SU-DHL-6 (cell line): ENCODE results near the gene MRPL34.

Source experiments
- H2AFZ ChIP-seq: fragments of 200-600 bp; sonication (generic); 2 replicates; pipeline ENCODE4 v1.6.1; 2014; ENCODE audit warnings: low read depth, mild to moderate bottlenecking, moderate library complexity, mixed read lengths, antibody characterized with exemption, low read length; ENCODE audit not compliant: severe bottlenecking
- H3F3A ChIP-seq: fragments of 200-600 bp; shearing (Covaris generic); 2 replicates; pipeline ENCODE4 v1.6.0; 2016; ENCODE audit warnings: antibody characterized with exemption, mild to moderate bottlenecking; ENCODE audit not compliant: insufficient read depth
- H3K27ac ChIP-seq: fragments of 200-600 bp; sonication (generic); 2 replicates; pipeline ENCODE4 v1.5.1; 2016; ENCODE audit warnings: low read depth, mild to moderate bottlenecking, low read length, moderate library complexity, mixed read lengths
- H3K27me3 ChIP-seq: fragments of 200-600 bp; sonication (generic), shearing (Covaris generic); 2 replicates; pipeline ENCODE4 v1.6.0; 2014; ENCODE audit warnings: mild to moderate bottlenecking, low read length
- H3K36me3 ChIP-seq: fragments of 200-600 bp; sonication (generic); 2 replicates; pipeline ENCODE4 v1.6.1; 2014; ENCODE audit warnings: mild to moderate bottlenecking, low read length, mixed read lengths
- H3K4me2 ChIP-seq: fragments of 300-600, 200-600 bp; shearing (Covaris generic), sonication (generic); 2 replicates; pipeline ENCODE4 v1.6.0; 2014; ENCODE audit warnings: low read length, low read depth, mild to moderate bottlenecking; ENCODE audit not compliant: poor library complexity, severe bottlenecking
- H3K4me3 ChIP-seq: fragments of 200-600 bp; sonication (generic); 2 replicates; pipeline ENCODE4 v1.5.1; 2014; ENCODE audit warnings: antibody characterized with exemption, low read length, mild to moderate bottlenecking, mixed read lengths; ENCODE audit not compliant: insufficient read depth, poor library complexity, severe bottlenecking
- H3K79me2 ChIP-seq: fragments of 200-600 bp; sonication (generic); 2 replicates; pipeline ENCODE4 v1.6.1; 2014; ENCODE audit warnings: mild to moderate bottlenecking, low read length, moderate library complexity; ENCODE audit not compliant: insufficient read depth
- H3K9ac ChIP-seq: fragments of 200-600 bp; sonication (generic); 2 replicates; pipeline ENCODE4 v1.7.0; 2014; ENCODE audit warnings: mild to moderate bottlenecking, low read length
- H3K9me2 ChIP-seq: fragments of 200-600 bp; sonication (generic); replicated peaks from 2 replicates; pipeline ENCODE4 v1.6.1; 2014; ENCODE audit warnings: low read length; ENCODE audit not compliant: insufficient read depth
- H3K9me3 ChIP-seq: fragments of 200-600 bp; sonication (generic); 2 replicates; pipeline ENCODE4 v1.6.1; 2014; ENCODE audit warnings: low read length, mixed read lengths; ENCODE audit not compliant: insufficient read depth
- H4K20me1 ChIP-seq: fragments of 200-600 bp; sonication (generic); 2 replicates; pipeline ENCODE4 v1.6.1; 2014; ENCODE audit warnings: low read depth, mild to moderate bottlenecking, antibody characterized with exemption, low read length, moderate library complexity, mixed read lengths
- EZH2phosphoT487 ChIP-seq: fragments of 200-600 bp; sonication (generic), shearing (Covaris generic); conservative IDR thresholded peaks from 2 replicates; pipeline ENCODE4 v1.6.1; 2018; ENCODE audit warnings: mild to moderate bottlenecking, antibody characterized with exemption, low read length, moderate library complexity, mixed read lengths
- TF ChIP-seq, protein P1 (sequence below): fragments of 200-600 bp; sonication (generic); IDR thresholded peaks from one replicate; pipeline ENCODE4 v1.5.1; 2017; ENCODE audit warnings: antibody characterized with exemption, mild to moderate bottlenecking, low read length, moderate library complexity; ENCODE audit not compliant: insufficient read depth, poor library complexity, severe bottlenecking

The MRPL34 gene

GRCh38 chr19:17302391-17303166 is 3.1 kb upstream of the MRPL34 start:
- Histone ChIP-seq H3K27ac (peak overlapping the region; percentile 71), H4K20me1 (no peaks in the 10 kb centered on the region), H3K27me3 (no peaks in the 10 kb centered on the region), H3K9me3 (no peaks in the 10 kb centered on the region), H2AFZ (peak overlapping the region; percentile 72), H3F3A (peaks cover 25% of the 10 kb centered on the region), H3K4me2 (peak overlapping the region; percentile 85), H3K36me3 (peaks cover 4% of the 10 kb centered on the region; the same call in 1 of the 2 replicates), H3K9me2 (no peaks in the 10 kb centered on the region), H3K9ac (peak overlapping the region; percentile 76), H3K4me3 (peak overlapping the region; percentile 79), H3K79me2 (peaks cover 8% of the 10 kb centered on the region; the same call in 1 of the 2 replicates)
- TF ChIP-seq, protein P1, sequence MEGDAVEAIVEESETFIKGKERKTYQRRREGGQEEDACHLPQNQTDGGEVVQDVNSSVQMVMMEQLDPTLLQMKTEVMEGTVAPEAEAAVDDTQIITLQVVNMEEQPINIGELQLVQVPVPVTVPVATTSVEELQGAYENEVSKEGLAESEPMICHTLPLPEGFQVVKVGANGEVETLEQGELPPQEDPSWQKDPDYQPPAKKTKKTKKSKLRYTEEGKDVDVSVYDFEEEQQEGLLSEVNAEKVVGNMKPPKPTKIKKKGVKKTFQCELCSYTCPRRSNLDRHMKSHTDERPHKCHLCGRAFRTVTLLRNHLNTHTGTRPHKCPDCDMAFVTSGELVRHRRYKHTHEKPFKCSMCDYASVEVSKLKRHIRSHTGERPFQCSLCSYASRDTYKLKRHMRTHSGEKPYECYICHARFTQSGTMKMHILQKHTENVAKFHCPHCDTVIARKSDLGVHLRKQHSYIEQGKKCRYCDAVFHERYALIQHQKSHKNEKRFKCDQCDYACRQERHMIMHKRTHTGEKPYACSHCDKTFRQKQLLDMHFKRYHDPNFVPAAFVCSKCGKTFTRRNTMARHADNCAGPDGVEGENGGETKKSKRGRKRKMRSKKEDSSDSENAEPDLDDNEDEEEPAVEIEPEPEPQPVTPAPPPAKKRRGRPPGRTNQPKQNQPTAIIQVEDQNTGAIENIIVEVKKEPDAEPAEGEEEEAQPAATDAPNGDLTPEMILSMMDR: no peak
- no peak for TF ChIP-seq EZH2phosphoT487

GRCh38 chr19:17303167-17303939 is 2.3 kb upstream of the MRPL34 start, which contains the start of gene ABHD8:
ABHD8 (minus strand) TSS chr19:17303425; CDS start chr19:17301616, 1,809 bp downstream.
- peak within 1 kb of the TSS; percentile 72 for H2AFZ ChIP-seq
- H3K36me3 ChIP-seq: peaks cover under 1% of the 10 kb centered on the region; the same call in 1 of the 2 replicates
- H3K9me3 ChIP-seq: no peaks in the 10 kb centered on the region
- peaks cover 25% of the 10 kb centered on the region for H3F3A ChIP-seq
- H3K4me2 ChIP-seq: peak within 1 kb of the TSS; percentile 85
- peaks cover 8% of the 10 kb centered on the region; the same call in 1 of the 2 replicates for H3K79me2 ChIP-seq
- H3K27me3 ChIP-seq: no peaks in the 10 kb centered on the region
- H3K4me3 ChIP-seq: peak within 1 kb of the TSS; percentile 79
- no peak for TF ChIP-seq EZH2phosphoT487
- TF ChIP-seq, protein P1: peak; percentile 17
- H3K9ac ChIP-seq: peak within 1 kb of the TSS; percentile 76
- H3K9me2 ChIP-seq: no peaks in the 10 kb centered on the region
- H3K27ac ChIP-seq: peak within 1 kb of the TSS; percentile 71
- no peaks in the 10 kb centered on the region for H4K20me1 ChIP-seq

DNA sequence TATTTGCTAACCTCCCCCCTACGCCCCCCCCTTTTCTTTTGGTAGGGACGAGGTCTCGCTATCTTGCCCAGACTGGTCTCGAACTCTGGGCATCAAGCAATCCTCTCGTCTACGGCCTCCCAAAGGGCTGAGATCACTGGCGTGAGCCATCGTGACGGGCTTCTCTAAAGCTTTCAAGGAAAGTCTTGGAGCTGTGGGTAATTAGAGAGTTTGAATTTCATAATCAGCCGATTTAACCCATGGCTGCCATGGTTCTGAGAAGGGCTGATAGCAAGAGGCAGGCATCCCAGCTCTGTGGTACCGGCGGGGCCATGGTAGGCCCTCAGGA is 1.8 kb upstream of the MRPL34 start:
- Histone ChIP-seq H3K27ac (no peak overlapping the region), H3K4me3 (no peak overlapping the region)

More for the DNA sequence above, 1.8 kb upstream of the MRPL34 start:
- peak overlapping the region; percentile 85 for H3K4me2 ChIP-seq
- no peaks in the 10 kb centered on the region for H3K9me3 ChIP-seq
- no peak overlapping the region; the same call in 1 of the 2 replicates for H3K9ac ChIP-seq
- peaks cover 25% of the 10 kb centered on the region for H3F3A ChIP-seq
- no peak for TF ChIP-seq EZH2phosphoT487
- TF ChIP-seq, protein P1: no peak
- H3K9me2 ChIP-seq: no peaks in the 10 kb centered on the region
- no peaks in the 10 kb centered on the region for H4K20me1 ChIP-seq
- no peaks in the 10 kb centered on the region for H3K36me3 ChIP-seq
- peaks cover 8% of the 10 kb centered on the region; the same call in 1 of the 2 replicates for H3K79me2 ChIP-seq
- H3K27me3 ChIP-seq: no peaks in the 10 kb centered on the region
- H2AFZ ChIP-seq: no peak overlapping the region
